ENCODE data around the gene SUN1. TPM values are rescaled to one million over a fixed set of nuclear protein-coding genes. Genes with fewer than 3 reads are reported as not detected.
"Not testable (repeated sequence)": the region's sequence is repeated elsewhere in the genome, so short reads cannot be mapped to it uniquely, and the experiment has no call there.

Gene SUN1
- total and polyA plus RNA-seq, 10 of the 15 experiments (the other 5 are each of a cell fraction or from before 2014, with no cell fraction given), result 27.8 to 107 (median 65.8) TPM

- intact Hi-C loops (cut with micrococcal nuclease; ENCODE audit: unreplicated experiment); H3K9me3 ChIP-seq (replicated peaks; ENCODE audit: control insufficient read depth, insufficient read depth, low read length); POLR2A ChIA-PET; H3K27ac ChIP-seq (ENCODE audit: control insufficient read depth, insufficient read depth); BruUV-seq (replicated peaks); H3K4me1 ChIP-seq (ENCODE audit: control insufficient read depth, insufficient read depth, low read length); H2AFZ ChIP-seq (ENCODE audit: control insufficient read depth, low read depth, low read length); in situ Hi-C loops (cut with MboI); H3K27me3 ChIP-seq (replicated peaks in 1 of 2; ENCODE audit: control insufficient read depth in 2 of 2, insufficient read depth in 2 of 2, low read length in 1 of 2); H4K20me1 ChIP-seq (ENCODE audit: control insufficient read depth, insufficient read depth); H3K79me2 ChIP-seq (ENCODE audit: control insufficient read depth, insufficient read depth, low read length); ATAC-seq; FAIRE-seq; H3K9ac ChIP-seq (ENCODE audit: control insufficient read depth, insufficient read depth, low read length); RAD21 ChIA-PET (ENCODE audit: unreplicated experiment); H3K4me2 ChIP-seq (ENCODE audit: control insufficient read depth, insufficient read depth); DNase-seq (ENCODE audit: low read depth, low spot score); CTCF ChIA-PET; H3K4me3 ChIP-seq: not testable (repeated sequence)
- 0 out of 2 replicates have a peak, but pooled peaks have one; percentile 37 for TF ChIP-seq NFIC (IDR thresholded peaks at IDR 0.05; ENCODE audit: low read depth, low read length)
- WGBS (ENCODE audit: insufficient coverage, insufficient replicate concordance, low lambda C conversion rate, missing lambda C conversion rate), result 14% methylated on average over 16 of the region's 28 CpGs
- H3K36me3 ChIP-seq (ENCODE audit: control insufficient read depth in 2 of 2, insufficient read depth in 2 of 2, low read length in 1 of 2), result peaks cover 16 to 23% of the 10 kb centered on the region in 2 experiments; a peak in 3 of 4 replicates
- SMC1A ChIA-PET (ENCODE audit: uncharacterized antibody, unreplicated experiment), result interaction anchor here (1.0 kb wide), 1 partner anchor 30 kb away, joined by 4 read pairs; no protein-coding TSS in a partner anchor
Observed at GRCh38 chr7:847728-848127, 15.5 kb downstream of the SUN1 start.

DNA sequence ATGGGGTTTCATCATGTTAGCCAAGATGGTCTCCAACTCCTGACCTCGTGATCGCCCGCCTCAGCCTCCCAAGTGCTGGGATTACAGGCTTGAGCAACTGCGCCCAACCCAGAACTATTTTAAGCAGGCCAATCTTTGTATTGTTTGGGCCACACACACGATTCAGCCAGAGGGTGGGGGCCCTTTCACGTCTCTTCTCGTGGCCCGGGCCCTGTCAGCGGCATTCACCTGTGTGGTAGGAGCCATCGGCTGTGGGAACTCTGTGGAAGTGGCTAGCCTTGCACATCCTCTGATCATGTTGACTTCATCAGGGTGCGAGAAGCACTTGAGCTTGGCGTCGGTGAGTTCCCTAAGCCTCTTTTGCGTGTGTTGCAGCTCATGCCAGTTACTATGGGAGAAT lies 16.9 kb downstream of the SUN1 start:
- ChIA-PET CTCF (no interaction called here), RAD21 (ENCODE audit: unreplicated experiment) (no interaction called here), SMC1A (ENCODE audit: uncharacterized antibody, unreplicated experiment) (no interaction called here), POLR2A (no interaction called here)
- H3K27me3 ChIP-seq (replicated peaks in 1 of 2; ENCODE audit: control insufficient read depth in 2 of 2, insufficient read depth in 2 of 2, low read length in 1 of 2), result no peaks in the 10 kb centered on the region
- peaks cover 16 to 30% of the 10 kb centered on the region in 2 experiments; a peak in 3 of 4 replicates for H3K36me3 ChIP-seq (ENCODE audit: control insufficient read depth in 2 of 2, insufficient read depth in 2 of 2, low read length in 1 of 2)
- in situ Hi-C loops (cut with MboI) (no loop called here), intact Hi-C loops (cut with micrococcal nuclease; ENCODE audit: unreplicated experiment) (no loop called here)
- H2AFZ ChIP-seq (ENCODE audit: control insufficient read depth, low read depth, low read length), result no peak overlapping the region
- H3K4me2 ChIP-seq (ENCODE audit: control insufficient read depth, insufficient read depth), result no peak overlapping the region
- no peak overlapping the region for H3K9ac ChIP-seq (ENCODE audit: control insufficient read depth, insufficient read depth, low read length)
- no peak for ATAC-seq
- no peak overlapping the region for H3K4me3 ChIP-seq
- H3K4me1 ChIP-seq (ENCODE audit: control insufficient read depth, insufficient read depth, low read length), result no peaks in the 10 kb centered on the region
- FAIRE-seq, result no peak
- 97% methylated on average over 14 of the region's 14 CpGs for WGBS (ENCODE audit: insufficient coverage, insufficient replicate concordance, low lambda C conversion rate, missing lambda C conversion rate)
- no peaks in the 10 kb centered on the region for H4K20me1 ChIP-seq (ENCODE audit: control insufficient read depth, insufficient read depth)
- no peaks in the 10 kb centered on the region; the same call in 2 of the 3 replicates for H3K9me3 ChIP-seq (replicated peaks; ENCODE audit: control insufficient read depth, insufficient read depth, low read length)
- H3K27ac ChIP-seq (ENCODE audit: control insufficient read depth, insufficient read depth), result no peak overlapping the region
- no TSS peak for BruUV-seq (replicated peaks)
- TF ChIP-seq, protein P1, sequence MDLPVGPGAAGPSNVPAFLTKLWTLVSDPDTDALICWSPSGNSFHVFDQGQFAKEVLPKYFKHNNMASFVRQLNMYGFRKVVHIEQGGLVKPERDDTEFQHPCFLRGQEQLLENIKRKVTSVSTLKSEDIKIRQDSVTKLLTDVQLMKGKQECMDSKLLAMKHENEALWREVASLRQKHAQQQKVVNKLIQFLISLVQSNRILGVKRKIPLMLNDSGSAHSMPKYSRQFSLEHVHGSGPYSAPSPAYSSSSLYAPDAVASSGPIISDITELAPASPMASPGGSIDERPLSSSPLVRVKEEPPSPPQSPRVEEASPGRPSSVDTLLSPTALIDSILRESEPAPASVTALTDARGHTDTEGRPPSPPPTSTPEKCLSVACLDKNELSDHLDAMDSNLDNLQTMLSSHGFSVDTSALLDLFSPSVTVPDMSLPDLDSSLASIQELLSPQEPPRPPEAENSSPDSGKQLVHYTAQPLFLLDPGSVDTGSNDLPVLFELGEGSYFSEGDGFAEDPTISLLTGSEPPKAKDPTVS (IDR thresholded peaks at IDR 0.05; ENCODE audit: low read depth, low read length), result no peak
- no peaks in the 10 kb centered on the region for H3K79me2 ChIP-seq (ENCODE audit: control insufficient read depth, insufficient read depth, low read length)
- DNase-seq (ENCODE audit: low read depth, low spot score), result no peak
